ENCODE measurements around the gene PTTG1IP. TPM values are rescaled to one million over a fixed set of nuclear protein-coding genes. Genes with fewer than 3 reads are reported as not detected.
A peak's percentile ranks its signal among the peaks of the same experiment; 100 is the strongest.
"Not testable (repeated sequence)": the region's sequence is repeated elsewhere in the genome, so short reads cannot be mapped to it uniquely, and the experiment has no call there.

PTTG1IP gene
- 423 and 427 TPM in 2 replicates for total RNA-seq (2014; rRNA removed; shearing (Covaris generic); ENCODE audit: low replicate concordance)

GRCh38 chr21:44873356-44874239 lies at the start of gene PTTG1IP:
TSS of gene PTTG1IP (minus strand) at chr21:44873690. CDS start at chr21:44873616, 74 bp downstream.
- peak; percentile 98 for DNase-seq (ENCODE audit: low read depth)
- in situ Hi-C loops (cut with HindIII; ENCODE audit: low pct_unique_long_range_greater_than_20kb, low sequenced_read_pairs) = no loop called here

DNA sequence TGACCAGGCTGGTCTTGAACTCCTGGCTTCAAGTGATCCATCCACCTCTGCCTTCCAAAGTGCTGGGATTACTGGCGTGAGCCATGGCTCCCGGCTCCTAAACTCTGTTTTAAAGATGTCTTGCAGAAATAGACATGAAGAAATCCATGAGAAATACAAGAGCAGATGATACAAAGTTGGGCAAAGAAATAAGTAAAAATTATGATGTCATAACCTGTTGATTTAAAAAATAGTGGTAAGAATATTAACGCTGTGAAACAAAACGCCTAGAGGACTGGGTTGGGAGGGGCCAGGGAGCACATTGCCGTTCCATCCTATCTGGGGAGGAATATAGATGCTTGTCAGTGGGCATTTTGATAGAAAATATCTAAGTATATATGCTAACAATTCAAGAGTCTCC lies 48.4 kb upstream of the PTTG1IP start:
- no peak for DNase-seq (ENCODE audit: low read depth)
- in situ Hi-C loops (cut with HindIII; ENCODE audit: low pct_unique_long_range_greater_than_20kb, low sequenced_read_pairs) = no loop called here

GRCh38 chr21:44920694-44921604 lies 47.5 kb upstream of the PTTG1IP start, which contains the start of gene ITGB2:
TSS of gene ITGB2 (minus strand) at chr21:44920899. CDS start at chr21:44910782, 10,117 bp downstream.
- in situ Hi-C loops (cut with HindIII; ENCODE audit: low pct_unique_long_range_greater_than_20kb, low sequenced_read_pairs) = no loop called here

GRCh38 chr21:44919913-44920693 lies 46.6 kb upstream of the PTTG1IP start:
- DNase-seq (ENCODE audit: low read depth) = no peak
- in situ Hi-C loops (cut with HindIII; ENCODE audit: low pct_unique_long_range_greater_than_20kb, low sequenced_read_pairs) = no loop called here

More at GRCh38 chr21:44920694-44921604, 47.5 kb upstream of the PTTG1IP start, which contains the start of gene ITGB2:
- DNase-seq (ENCODE audit: low read depth) = no peak

DNA sequence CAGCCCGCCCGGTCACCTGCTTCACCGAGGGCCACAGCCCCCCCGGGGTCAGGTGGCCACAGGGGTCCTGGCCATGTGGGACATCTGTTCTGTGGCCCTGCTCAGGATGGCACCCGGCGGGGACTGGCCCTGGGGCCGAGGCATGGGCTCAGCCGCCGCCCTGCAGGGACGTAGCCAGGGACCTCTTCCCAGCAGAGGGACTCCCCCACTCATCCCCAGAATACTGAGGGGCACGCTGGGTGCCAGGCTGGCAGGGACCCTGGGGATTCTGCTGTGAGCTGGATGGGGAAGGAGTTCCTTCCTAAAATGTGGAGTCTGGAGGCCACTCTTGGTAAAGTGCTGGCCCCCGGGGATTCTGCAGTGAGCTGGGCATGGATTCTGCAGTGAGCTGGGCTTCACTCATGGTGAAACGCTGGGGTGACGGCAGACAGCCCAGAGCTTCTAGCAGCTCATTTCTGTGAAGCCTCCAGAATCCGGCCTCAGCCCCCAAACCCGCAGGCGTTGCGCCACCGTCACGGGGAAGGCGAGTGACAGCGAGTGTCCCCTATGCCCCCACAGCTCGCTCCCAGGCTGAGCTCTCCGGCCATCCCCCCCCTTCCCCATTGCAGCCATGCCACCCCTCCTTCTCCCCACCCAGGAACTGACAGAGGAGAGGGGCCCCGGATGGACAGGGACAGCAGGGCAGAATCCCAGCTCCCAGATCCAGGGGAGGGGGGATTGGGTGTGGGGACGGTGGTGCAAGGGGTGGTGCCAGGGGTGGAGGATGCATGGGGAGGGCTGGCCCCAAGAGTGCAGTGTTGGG lies 45.8 kb upstream of the PTTG1IP start:
- in situ Hi-C loops (cut with HindIII; ENCODE audit: low pct_unique_long_range_greater_than_20kb, low sequenced_read_pairs) = no loop called here

GRCh38 chr21:44918581-44919033 lies 45.1 kb upstream of the PTTG1IP start:
- in situ Hi-C loops (cut with HindIII; ENCODE audit: low pct_unique_long_range_greater_than_20kb, low sequenced_read_pairs) = no loop called here
- DNase-seq (ENCODE audit: low read depth) = no peak

More for the DNA sequence above, 45.8 kb upstream of the PTTG1IP start:
- no peak for DNase-seq (ENCODE audit: low read depth)

DNA sequence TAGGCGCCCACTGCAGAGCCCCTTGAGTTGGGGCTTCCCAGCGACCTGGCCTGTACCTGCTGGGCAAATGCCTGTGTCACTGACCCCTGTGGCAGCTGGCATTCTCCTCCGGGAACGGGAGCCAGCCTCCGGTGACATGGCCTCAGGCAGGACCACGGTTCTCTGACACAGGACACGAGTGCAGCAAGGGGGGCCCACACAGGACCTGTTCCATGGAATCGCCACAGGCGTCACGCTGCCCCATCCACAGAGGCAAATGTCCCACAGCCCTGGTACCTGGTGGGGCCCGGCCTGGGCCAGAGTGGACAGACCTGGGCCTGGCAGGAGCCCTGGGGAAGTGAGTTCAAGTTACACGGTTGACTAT lies 44.6 kb upstream of the PTTG1IP start:
- DNase-seq (ENCODE audit: low read depth) = no peak
- in situ Hi-C loops (cut with HindIII; ENCODE audit: low pct_unique_long_range_greater_than_20kb, low sequenced_read_pairs) = no loop called here

DNA sequence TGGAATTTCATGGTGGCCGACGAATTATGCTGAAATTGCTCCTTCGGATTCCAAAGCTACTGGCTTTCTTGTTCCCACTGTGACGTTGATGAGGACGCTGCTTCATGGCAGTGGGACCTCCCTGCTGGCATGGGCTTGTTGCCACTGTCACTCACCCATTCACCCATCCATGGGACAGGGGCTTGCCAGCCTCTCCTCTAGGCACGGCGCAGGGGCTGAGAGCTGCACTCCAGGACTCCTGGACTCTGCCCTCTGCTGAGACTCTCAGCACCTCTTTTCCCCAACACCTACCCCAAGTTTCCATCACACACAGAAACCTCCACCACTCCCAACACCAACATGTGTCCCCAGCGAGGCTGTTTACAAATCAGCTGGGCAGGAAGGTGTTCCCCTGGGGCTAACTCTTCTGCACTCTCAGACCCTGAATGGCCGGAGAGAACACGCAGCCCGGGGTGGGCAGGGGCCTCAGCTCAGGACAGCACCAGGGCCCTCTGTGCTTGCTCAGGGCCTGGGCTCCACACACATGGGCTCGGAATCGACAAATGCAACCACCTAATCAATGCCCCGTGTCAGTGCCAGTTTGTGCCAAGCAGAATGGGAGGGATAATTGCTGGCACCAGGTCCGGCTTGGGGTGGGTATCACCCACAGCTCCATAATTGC lies 44.1 kb upstream of the PTTG1IP start:
- in situ Hi-C loops (cut with HindIII; ENCODE audit: low pct_unique_long_range_greater_than_20kb, low sequenced_read_pairs) = no loop called here
- no peak for DNase-seq (ENCODE audit: low read depth)

DNA sequence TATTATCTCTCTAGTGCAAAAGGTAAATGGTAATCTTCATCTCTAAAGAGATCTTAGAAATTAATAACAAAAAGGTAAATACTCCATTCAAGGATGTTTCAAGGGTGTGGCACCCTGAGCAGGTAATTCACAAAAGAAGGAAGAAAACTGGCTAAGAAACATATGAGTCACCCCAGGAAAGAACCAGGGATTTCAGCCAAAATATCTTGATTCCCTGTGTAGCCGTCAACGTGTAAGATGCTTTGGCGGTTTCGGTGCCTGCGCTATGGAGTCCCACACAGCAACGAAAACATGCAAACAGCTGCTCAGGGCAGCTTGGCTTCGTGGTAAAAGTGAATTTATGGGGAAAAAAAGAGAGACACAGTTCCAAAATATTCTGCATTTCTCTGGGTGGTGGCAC lies 43.5 kb upstream of the PTTG1IP start:
- DNase-seq (ENCODE audit: low read depth) = no peak
- in situ Hi-C loops (cut with HindIII; ENCODE audit: low pct_unique_long_range_greater_than_20kb, low sequenced_read_pairs) = no loop called here

- DNase-seq (ENCODE audit: low read depth) = no peak
- in situ Hi-C loops (cut with HindIII; ENCODE audit: low pct_unique_long_range_greater_than_20kb, low sequenced_read_pairs) = no loop called here
Observed at GRCh38 chr21:44914176-44914874, 40.8 kb upstream of the PTTG1IP start.

GRCh38 chr21:44913425-44914175 lies 40.1 kb upstream of the PTTG1IP start:
- in situ Hi-C loops (cut with HindIII; ENCODE audit: low pct_unique_long_range_greater_than_20kb, low sequenced_read_pairs) = no loop called here
- DNase-seq (ENCODE audit: low read depth) = no peak

- DNase-seq (ENCODE audit: low read depth); in situ Hi-C loops (cut with HindIII; ENCODE audit: low pct_unique_long_range_greater_than_20kb, low sequenced_read_pairs): not testable (repeated sequence)
Observed at GRCh38 chr21:44912506-44913412, 39.3 kb upstream of the PTTG1IP start.

DNA sequence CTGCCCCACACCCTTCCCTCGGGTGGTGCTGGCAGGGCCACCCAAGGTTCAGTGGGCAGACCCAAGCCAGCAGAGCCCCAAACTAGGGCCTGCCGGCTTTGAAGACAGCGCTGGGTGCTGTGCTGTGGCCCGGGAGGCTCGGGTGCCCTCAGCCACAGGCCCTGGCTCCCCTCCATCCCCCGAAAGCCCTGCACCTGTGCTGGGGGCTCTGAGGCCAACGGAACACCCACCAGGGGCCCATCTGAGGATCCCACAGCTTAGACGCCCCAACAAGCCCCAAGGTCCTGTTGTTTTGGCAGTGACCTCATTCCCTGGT lies 38.6 kb upstream of the PTTG1IP start:
- in situ Hi-C loops (cut with HindIII; ENCODE audit: low pct_unique_long_range_greater_than_20kb, low sequenced_read_pairs) = no loop called here

DNA sequence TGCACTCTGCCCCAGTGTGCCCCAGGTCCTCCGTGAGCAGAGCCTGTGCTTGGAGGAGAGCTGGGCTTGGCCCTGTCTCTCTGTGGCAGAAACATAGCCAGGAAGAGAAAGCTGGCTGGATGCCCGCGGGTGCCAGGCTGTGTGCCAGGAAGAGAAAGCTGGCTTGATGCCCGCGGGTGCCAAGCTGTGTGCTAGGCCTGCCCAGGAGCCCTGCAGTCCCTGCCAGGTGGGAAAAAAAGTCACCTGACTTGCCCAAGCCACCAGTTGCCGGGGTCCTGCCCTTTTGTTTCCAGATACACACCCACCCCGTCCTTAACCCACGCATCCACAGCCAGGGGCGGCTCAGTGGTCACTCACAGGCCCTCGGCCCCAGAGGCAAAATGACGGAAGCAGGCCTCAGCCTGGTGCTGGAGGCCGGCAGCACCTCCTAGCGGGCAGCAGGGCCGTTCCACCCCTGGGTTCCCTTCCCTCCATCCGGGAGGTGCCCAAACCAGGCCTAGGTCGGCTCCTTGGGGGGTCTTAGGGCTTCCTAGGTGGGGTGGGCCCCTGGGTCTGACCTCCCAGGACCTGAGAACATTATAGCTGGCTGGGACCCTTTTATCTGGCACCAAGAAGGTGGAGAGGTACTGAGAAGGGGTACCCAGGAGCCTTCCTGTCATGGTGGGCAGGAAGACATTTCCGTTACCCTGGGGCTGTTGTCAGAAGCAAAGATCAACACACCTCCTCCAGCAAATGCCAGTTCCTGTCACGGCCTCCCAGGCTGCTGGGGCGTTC lies 38.1 kb upstream of the PTTG1IP start:
- in situ Hi-C loops (cut with HindIII; ENCODE audit: low pct_unique_long_range_greater_than_20kb, low sequenced_read_pairs) = no loop called here
- DNase-seq (ENCODE audit: low read depth) = peak; percentile 21

More for the DNA sequence above, 38.6 kb upstream of the PTTG1IP start:
- DNase-seq (ENCODE audit: low read depth) = no peak

All from Caki2 (cell line).